Tibial nerve (tissue), 4 donors: ENCODE results near the gene RALA. TPM values are rescaled to one million over a fixed set of nuclear protein-coding genes. Genes with fewer than 3 reads are reported as not detected.

ENCODE experiments used
- DNase-seq, 2 donors: peaks; one replicate each; pipeline ENCODE4 v3.0.0-alpha.2; 2019; ENCODE audit warnings: low spot score in 2 of 2
- H3K27ac ChIP-seq, 4 donors: fragments of 200-600 bp; sonication (generic) in 3 of 4; one replicate each; pipeline ENCODE4 v1.5.1; 2017 to 2019; ENCODE audit warnings: mild to moderate bottlenecking in 1 of 4
- H3K27me3 ChIP-seq, 2 donors: fragments of 200-600 bp; sonication (generic) in 1 of 2; one replicate each; pipeline versions ENCODE4 v1.5.1 to v1.6.0; 2017 to 2019
- H3K36me3 ChIP-seq, 3 donors: fragments of 200-600 bp; sonication (generic); one replicate each; pipeline ENCODE4 v1.5.1; 2018 to 2019
- H3K4me1 ChIP-seq, 4 donors: fragments of 200-600 bp; sonication (generic) in 3 of 4; one replicate each; pipeline ENCODE4 v1.5.1; 2017 to 2019
- H3K4me3 ChIP-seq, 4 donors: fragments of 200-600 bp; sonication (generic) in 3 of 4; one replicate each; pipeline ENCODE4 v1.5.1; 2017 to 2019; ENCODE audit warnings: mild to moderate bottlenecking in 1 of 4, moderate library complexity in 1 of 4
- H3K9me3 ChIP-seq, 4 donors: fragments of 200-600 bp; sonication (generic) in 3 of 4; one replicate each; pipeline ENCODE4 v1.5.1; 2017 to 2019
- CTCF ChIP-seq, 5 experiments: fragments of 200-600 bp in 3 of 5; fragments of 450-650 bp in 2 of 5; sonication (generic) in 3 of 5; IDR thresholded peaks; one replicate each; pipeline ENCODE4 v1.5.1; 2016 to 2019; ENCODE audit warnings: antibody characterized with exemption in 5 of 5, mild to moderate bottlenecking in 3 of 5, moderate library complexity in 2 of 5
- EP300 ChIP-seq, 2 donors: sonication (generic); formaldehyde crosslinking; IDR thresholded peaks; one replicate each; pipeline ENCODE4 v1.6.1; 2017; ENCODE audit warnings: antibody characterized with exemption in 2 of 2, mild to moderate bottlenecking in 1 of 2
- POLR2A ChIP-seq, 2 donors: fragments of 450-650 bp; IDR thresholded peaks; one replicate each; pipeline ENCODE4 v1.6.1; 2017; ENCODE audit warnings: antibody characterized with exemption in 2 of 2, mild to moderate bottlenecking in 2 of 2, moderate library complexity in 2 of 2
- WGBS, 2 donors: methylation state at CpG; one replicate each; pipeline ENCODE4 v1.1.5; 2018; 5-methylcytosine and 5-hydroxymethylcytosine counted together
- total RNA-seq, 4 donors: library from RNA; depleted of rRNA; stranded (reverse); fragments of >200 nt; gene quantifications; one replicate each; pipeline ENCODE4 v1.1.0, GENCODE V29; 2016

The RALA gene
- total RNA-seq, 4 donors from 2014 or later, result 16.7 to 38.2 (median 23.9) TPM

GRCh38 chr7:39651265-39651664, 27.9 kb downstream of the RALA start:
- TF ChIP-seq EP300 (IDR thresholded peaks at IDR 0.05), result no peak
- TF ChIP-seq POLR2A (IDR thresholded peaks at IDR 0.05), result no peak
- TF ChIP-seq CTCF (IDR thresholded peaks at IDR 0.05), result no peak
- WGBS, 2 donors, result 67 to 69% methylated on average over 3 of the region's 3 CpGs
- no peak overlapping the region for H3K27ac ChIP-seq
- H3K4me1 ChIP-seq, result peaks cover 0 to 16% (median 6%) of the 10 kb centered on the region in 4 donors
- H3K4me3 ChIP-seq, result no peak overlapping the region
- no peak for DNase-seq
- peaks cover 0 to 11% (median 0%) of the 10 kb centered on the region in 4 donors for H3K9me3 ChIP-seq
- no peaks in the 10 kb centered on the region for H3K27me3 ChIP-seq
- H3K36me3 ChIP-seq, result peaks cover 0 to 5% (median 0%) of the 10 kb centered on the region in 3 donors

- Histone ChIP-seq H3K4me3 (no peak overlapping the region), H3K4me1 (peaks cover 0 to 7% (median 2%) of the 10 kb centered on the region in 4 donors), H3K27ac (no peak overlapping the region), H3K9me3 (peaks cover 0 to 11% (median 0%) of the 10 kb centered on the region in 4 donors), H3K36me3 (peaks cover 0 to 7% (median 0%) of the 10 kb centered on the region in 3 donors), H3K27me3 (no peaks in the 10 kb centered on the region)
- DNase-seq, result no peak
- no peak for TF ChIP-seq CTCF (IDR thresholded peaks at IDR 0.05)
- no peak for TF ChIP-seq EP300 (IDR thresholded peaks at IDR 0.05)
- no peak for TF ChIP-seq POLR2A (IDR thresholded peaks at IDR 0.05)
- 75 to 92% methylated on average over 1 of the region's 1 CpG for WGBS, 2 donors
These were observed 33.0 kb downstream of the RALA start for GRCh38 chr7:39656415-39656814.

GRCh38 chr7:39659356-39660013, 36.1 kb downstream of the RALA start:
- no peak for TF ChIP-seq CTCF (IDR thresholded peaks at IDR 0.05)
- TF ChIP-seq POLR2A (IDR thresholded peaks at IDR 0.05), result no peak
- no peak for TF ChIP-seq EP300 (IDR thresholded peaks at IDR 0.05)
- H3K4me3 ChIP-seq, result no peak overlapping the region
- H3K4me1 ChIP-seq, result no peaks in the 10 kb centered on the region
- 88 to 90% methylated on average over 5 of the region's 5 CpGs for WGBS, 2 donors
- H3K36me3 ChIP-seq, result peaks cover 0 to 19% (median 0%) of the 10 kb centered on the region in 3 donors
- peaks cover 0 to 22% (median 0%) of the 10 kb centered on the region in 4 donors for H3K9me3 ChIP-seq
- DNase-seq, result no peak
- no peak overlapping the region for H3K27ac ChIP-seq
- H3K27me3 ChIP-seq, result no peaks in the 10 kb centered on the region

- H3K9me3 ChIP-seq, result peaks cover 0 to 11% (median 0%) of the 10 kb centered on the region in 4 donors
- WGBS, 2 donors, result 93 to 99% methylated on average over 6 of the region's 6 CpGs
- H3K36me3 ChIP-seq, result peaks cover 0 to 19% (median 0%) of the 10 kb centered on the region in 3 donors
- no peak for DNase-seq
- no peaks in the 10 kb centered on the region for H3K4me1 ChIP-seq
- TF ChIP-seq CTCF (IDR thresholded peaks at IDR 0.05), result no peak
- TF ChIP-seq POLR2A (IDR thresholded peaks at IDR 0.05), result no peak
- no peak for TF ChIP-seq EP300 (IDR thresholded peaks at IDR 0.05)
- H3K27ac ChIP-seq, result no peak overlapping the region
- H3K4me3 ChIP-seq, result no peak overlapping the region
- H3K27me3 ChIP-seq, result no peaks in the 10 kb centered on the region
These were observed 38.6 kb downstream of the RALA start for GRCh38 chr7:39661960-39662359.

GRCh38 chr7:39663263-39663662, 39.9 kb downstream of the RALA start:
- Histone ChIP-seq H3K36me3 (peaks cover 0 to 19% (median 0%) of the 10 kb centered on the region in 3 donors), H3K4me3 (no peak overlapping the region), H3K27ac (no peak overlapping the region), H3K27me3 (no peaks in the 10 kb centered on the region), H3K4me1 (no peaks in the 10 kb centered on the region), H3K9me3 (peaks cover 0 to 11% (median 0%) of the 10 kb centered on the region in 4 donors)
- no peak for TF ChIP-seq POLR2A (IDR thresholded peaks at IDR 0.05)
- TF ChIP-seq CTCF (IDR thresholded peaks at IDR 0.05), result no peak
- no peak for TF ChIP-seq EP300 (IDR thresholded peaks at IDR 0.05)
- DNase-seq, result no peak
